Sigmoid colon (tissue), 7 donors: Measurements from ENCODE around the gene COMMD7. TPM values are rescaled to one million over a fixed set of nuclear protein-coding genes. Genes with fewer than 3 reads are reported as not detected.

Source experiments
- DNase-seq: peaks from one replicate; pipeline ENCODE4 v3.0.0-alpha.2; 2019
- H3K27ac ChIP-seq, 4 donors: fragments of 200-600 bp; sonication (generic); one replicate each; pipeline ENCODE4 v1.5.1; 2016 to 2019; ENCODE audit warnings: mild to moderate bottlenecking in 1 of 4
- H3K27me3 ChIP-seq, 3 donors: fragments of 200-600 bp; sonication (generic); one replicate each; pipeline ENCODE4 v1.5.1; 2019; ENCODE audit warnings: mild to moderate bottlenecking in 1 of 3
- H3K36me3 ChIP-seq, 4 donors: fragments of 200-600 bp; sonication (generic); one replicate each; pipeline ENCODE4 v1.5.1; 2016 to 2019
- H3K4me1 ChIP-seq, 4 donors: fragments of 200-600 bp; sonication (generic); one replicate each; pipeline ENCODE4 v1.5.1; 2017 to 2019
- H3K4me3 ChIP-seq, 4 donors: fragments of 200-600 bp; sonication (generic); one replicate each; pipeline ENCODE4 v1.5.1; 2017 to 2019; ENCODE audit warnings: mild to moderate bottlenecking in 2 of 4, moderate library complexity in 1 of 4
- H3K9me3 ChIP-seq, 4 donors: fragments of 200-600 bp in 3 of 4; sonication (generic) in 3 of 4; one replicate each; pipeline versions ENCODE4 v1.5.1 to v1.6.1; 2013 to 2019
- EP300 ChIP-seq, 4 donors: sonication (generic); formaldehyde crosslinking; IDR thresholded peaks; one replicate each; pipeline ENCODE4 v1.6.1; 2017; ENCODE audit warnings: antibody characterized with exemption in 4 of 4
- POLR2A ChIP-seq, 2 donors: fragments of 450-650 bp; IDR thresholded peaks; one replicate each; pipeline ENCODE4 v1.6.1; 2016; ENCODE audit warnings: antibody characterized with exemption in 2 of 2, mild to moderate bottlenecking in 2 of 2, moderate library complexity in 2 of 2
- POLR2AphosphoS5 ChIP-seq, 4 donors: sonication (generic); formaldehyde crosslinking; IDR thresholded peaks; one replicate each; pipeline ENCODE4 v1.6.1; 2017; ENCODE audit warnings: antibody characterized with exemption in 4 of 4
- WGBS, 2 donors: extraction: QIAGEN DNeasy Blood & Tissue Kit; methylation state at CpG; one replicate each; pipeline ENCODE4 v1.1.7; 2013; 5-methylcytosine and 5-hydroxymethylcytosine counted together
- intact Hi-C: fragments of 100-400 bp; cut with DNase I; formaldehyde crosslinking; loops from one replicate; pipeline ENCODE4 v1.15.1; 2023
- polyA plus RNA-seq, 3 donors: library from polyadenylated mRNA; stranded (reverse); fragments of 200-250 nt; gene quantifications; one replicate each; pipeline ENCODE4 v1.2.3, GENCODE V29; 2013
- total RNA-seq, 4 donors: library from RNA; depleted of rRNA; stranded (reverse); fragments of >200 nt; gene quantifications; one replicate each; pipeline ENCODE4 v1.1.0, GENCODE V29; 2016
- TF ChIP-seq, protein P1 (sequence below), 4 experiments: fragments of 450-650 bp in 3 of 4; fragments of 200-600 bp in 1 of 4; IDR thresholded peaks; one replicate each; pipeline ENCODE4 v1.5.1; 2016 to 2019; ENCODE audit warnings: antibody characterized with exemption in 4 of 4, mild to moderate bottlenecking in 3 of 4, moderate library complexity in 2 of 4
- donor health status: healthy with polysubstance abuse.
- donor health status: Bipolar disorder and iron deficiency.
- donor health status: healthy.

COMMD7 gene
- total and polyA plus RNA-seq, 7 donors: 26.3 to 68.0 (median 45.1) TPM

DNA sequence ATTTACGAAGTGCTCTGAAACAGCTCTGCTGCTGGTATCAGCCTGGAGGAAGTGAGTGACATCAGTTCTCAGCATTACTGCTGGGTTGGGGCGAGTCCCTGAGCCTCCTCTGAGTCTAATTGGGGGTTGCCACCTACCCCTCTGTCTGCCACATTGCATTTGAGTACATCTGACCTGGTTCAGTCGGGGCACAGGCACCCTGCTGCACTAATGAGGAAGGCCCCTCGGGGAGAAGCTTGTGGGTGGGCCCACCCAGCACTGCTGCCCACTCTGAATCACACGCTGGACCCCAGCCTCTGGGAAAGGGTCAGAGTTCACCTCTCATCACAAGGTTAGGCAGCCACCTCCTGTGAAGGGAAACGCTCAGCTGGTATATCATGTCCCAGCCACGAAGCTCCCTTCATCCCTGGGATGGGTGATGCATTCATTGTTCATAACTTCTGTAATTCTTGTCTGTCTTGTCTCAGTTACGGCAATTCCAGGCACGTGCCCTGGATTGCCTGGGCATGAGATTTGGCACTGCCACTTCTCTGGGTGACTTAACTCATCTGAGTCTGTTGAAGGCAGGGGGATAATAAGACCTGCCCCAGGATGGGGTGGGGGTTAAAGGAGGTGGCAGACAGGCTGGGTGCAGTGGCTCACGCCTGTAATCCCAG is 32.2 kb upstream of the COMMD7 start:
- no peaks in the 10 kb centered on the region for H3K27me3 ChIP-seq
- 89 to 91% methylated on average over 10 of the region's 10 CpGs for WGBS, 2 donors
- intact Hi-C loops: no loop called here
- H3K36me3 ChIP-seq: no peaks in the 10 kb centered on the region
- TF ChIP-seq POLR2AphosphoS5 (IDR thresholded peaks at IDR 0.05): no peak
- TF ChIP-seq, protein P1, sequence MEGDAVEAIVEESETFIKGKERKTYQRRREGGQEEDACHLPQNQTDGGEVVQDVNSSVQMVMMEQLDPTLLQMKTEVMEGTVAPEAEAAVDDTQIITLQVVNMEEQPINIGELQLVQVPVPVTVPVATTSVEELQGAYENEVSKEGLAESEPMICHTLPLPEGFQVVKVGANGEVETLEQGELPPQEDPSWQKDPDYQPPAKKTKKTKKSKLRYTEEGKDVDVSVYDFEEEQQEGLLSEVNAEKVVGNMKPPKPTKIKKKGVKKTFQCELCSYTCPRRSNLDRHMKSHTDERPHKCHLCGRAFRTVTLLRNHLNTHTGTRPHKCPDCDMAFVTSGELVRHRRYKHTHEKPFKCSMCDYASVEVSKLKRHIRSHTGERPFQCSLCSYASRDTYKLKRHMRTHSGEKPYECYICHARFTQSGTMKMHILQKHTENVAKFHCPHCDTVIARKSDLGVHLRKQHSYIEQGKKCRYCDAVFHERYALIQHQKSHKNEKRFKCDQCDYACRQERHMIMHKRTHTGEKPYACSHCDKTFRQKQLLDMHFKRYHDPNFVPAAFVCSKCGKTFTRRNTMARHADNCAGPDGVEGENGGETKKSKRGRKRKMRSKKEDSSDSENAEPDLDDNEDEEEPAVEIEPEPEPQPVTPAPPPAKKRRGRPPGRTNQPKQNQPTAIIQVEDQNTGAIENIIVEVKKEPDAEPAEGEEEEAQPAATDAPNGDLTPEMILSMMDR (IDR thresholded peaks at IDR 0.05): no peak
- no peak for TF ChIP-seq EP300 (IDR thresholded peaks at IDR 0.05)
- no peak for TF ChIP-seq POLR2A (IDR thresholded peaks at IDR 0.05)
- H3K4me3 ChIP-seq: no peak overlapping the region
- H3K27ac ChIP-seq: no peak overlapping the region
- H3K9me3 ChIP-seq: no peaks in the 10 kb centered on the region
- no peak for DNase-seq
- H3K4me1 ChIP-seq: peaks cover 0 to 13% (median 9%) of the 10 kb centered on the region in 4 donors

DNA sequence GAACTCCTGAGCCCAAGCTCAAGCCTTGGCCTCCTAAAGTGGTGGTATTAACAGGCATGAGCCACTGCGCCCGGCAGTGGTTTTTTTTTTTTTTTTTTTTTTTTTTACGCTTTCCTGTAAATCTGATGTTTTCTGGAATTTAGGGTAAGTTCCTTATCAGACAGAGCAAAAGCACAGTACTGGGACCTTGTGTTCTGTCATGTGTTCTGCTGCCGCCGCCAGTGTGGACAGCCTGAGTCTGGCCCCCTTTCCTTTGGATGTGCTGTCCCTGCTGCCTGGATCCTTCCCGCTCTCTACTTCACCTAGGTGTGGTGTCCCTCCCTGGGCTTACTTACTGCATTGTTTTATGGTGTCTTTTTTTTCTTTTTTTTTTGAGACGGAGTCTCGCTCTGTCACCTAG is 30.6 kb upstream of the COMMD7 start:
- H3K4me3 ChIP-seq: no peak overlapping the region
- H3K27me3 ChIP-seq: no peaks in the 10 kb centered on the region
- H3K4me1 ChIP-seq: peaks cover 0 to 13% (median 9%) of the 10 kb centered on the region in 4 donors
- H3K9me3 ChIP-seq: no peaks in the 10 kb centered on the region
- no peak overlapping the region for H3K27ac ChIP-seq
- no peak for DNase-seq
- 91 to 92% methylated on average over 8 of the region's 8 CpGs for WGBS, 2 donors
- no peak for TF ChIP-seq POLR2AphosphoS5 (IDR thresholded peaks at IDR 0.05)
- no peak for TF ChIP-seq EP300 (IDR thresholded peaks at IDR 0.05)
- no peak for TF ChIP-seq POLR2A (IDR thresholded peaks at IDR 0.05)
- TF ChIP-seq, protein P1 (IDR thresholded peaks at IDR 0.05): no peak
- intact Hi-C loops: no loop called here
- H3K36me3 ChIP-seq: no peaks in the 10 kb centered on the region

DNA sequence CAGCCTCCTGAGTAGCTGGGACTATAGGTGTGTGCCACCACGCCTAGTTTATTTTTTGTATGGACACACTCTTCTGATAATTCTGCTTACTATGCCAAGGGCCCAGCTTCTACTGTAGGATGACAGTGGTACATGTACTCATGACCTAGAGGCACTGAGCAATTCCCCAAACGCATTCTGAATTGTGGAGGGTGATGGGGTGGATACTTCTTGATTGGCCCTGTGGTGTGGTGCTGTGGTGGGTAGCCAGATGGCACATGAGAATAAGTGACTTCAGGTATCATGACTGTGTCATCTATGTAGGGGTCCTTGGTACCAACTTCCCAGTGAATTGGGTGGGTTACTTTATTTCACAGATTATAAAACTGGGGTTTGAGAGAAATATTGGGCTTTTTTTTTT is 30.0 kb upstream of the COMMD7 start:
- Histone ChIP-seq H3K36me3 (no peaks in the 10 kb centered on the region), H3K4me3 (no peak overlapping the region), H3K27me3 (no peaks in the 10 kb centered on the region), H3K4me1 (peaks cover 0 to 13% (median 9%) of the 10 kb centered on the region in 4 donors), H3K9me3 (no peaks in the 10 kb centered on the region), H3K27ac (no peak overlapping the region)
- intact Hi-C loops: no loop called here
- TF ChIP-seq POLR2AphosphoS5 (IDR thresholded peaks at IDR 0.05) (no peak), POLR2A (IDR thresholded peaks at IDR 0.05) (no peak), EP300 (IDR thresholded peaks at IDR 0.05) (no peak)
- TF ChIP-seq, protein P1 (IDR thresholded peaks at IDR 0.05): no peak
- WGBS, 2 donors: 88 to 89% methylated on average over 2 of the region's 2 CpGs
- DNase-seq: no peak

DNA sequence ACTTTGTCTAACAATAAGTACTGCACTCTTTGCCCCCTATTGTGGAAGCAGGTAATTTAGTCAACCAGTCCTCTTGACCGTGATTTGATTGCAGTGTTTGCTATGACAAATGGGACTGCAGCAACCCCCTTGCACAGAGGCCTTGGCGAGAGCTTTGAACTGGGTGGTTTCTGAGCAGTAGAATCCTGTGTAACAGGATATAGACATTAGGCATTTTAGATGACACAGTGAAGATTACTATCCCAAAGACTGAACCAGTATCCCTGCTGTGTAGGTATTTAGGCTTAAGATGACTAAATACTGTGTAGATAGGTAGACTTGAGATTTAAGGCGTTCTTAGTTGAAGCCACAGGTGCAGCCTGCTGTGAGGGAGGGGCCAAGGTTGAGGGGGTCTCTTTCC is 28.8 kb upstream of the COMMD7 start:
- WGBS, 2 donors: 84% methylated on average over 3 of the region's 3 CpGs
- no peak for DNase-seq
- peaks cover 0 to 7% (median 6%) of the 10 kb centered on the region in 4 donors for H3K4me1 ChIP-seq
- TF ChIP-seq POLR2A (IDR thresholded peaks at IDR 0.05): no peak
- no peak for TF ChIP-seq EP300 (IDR thresholded peaks at IDR 0.05)
- no peak for TF ChIP-seq POLR2AphosphoS5 (IDR thresholded peaks at IDR 0.05)
- TF ChIP-seq, protein P1 (IDR thresholded peaks at IDR 0.05): no peak
- no peak overlapping the region for H3K27ac ChIP-seq
- intact Hi-C loops: no loop called here
- H3K36me3 ChIP-seq: no peaks in the 10 kb centered on the region
- no peaks in the 10 kb centered on the region for H3K9me3 ChIP-seq
- no peak overlapping the region for H3K4me3 ChIP-seq
- H3K27me3 ChIP-seq: no peaks in the 10 kb centered on the region
